ENCODE data around the gene RAPGEF1. TPM values are rescaled to one million over a fixed set of nuclear protein-coding genes. Genes with fewer than 3 reads are reported as not detected.

Gene RAPGEF1
- total RNA-seq, 1 experiment from 2014 or later, result 55.6 TPM

- Histone ChIP-seq H2BK120ac (ENCODE audit: low read depth, low read length, poor library complexity, severe bottlenecking) (no peak overlapping the region), H3K27me3 (ENCODE audit: insufficient read depth, low read length) (no peaks in the 10 kb centered on the region), H3K23ac (ENCODE audit: insufficient read length, low read depth, low read length) (no peak overlapping the region), H2BK15ac (ENCODE audit: low read depth, low read length) (no peak overlapping the region), H4K20me1 (ENCODE audit: control insufficient read depth, insufficient read depth, insufficient read length) (no peaks in the 10 kb centered on the region), H3K79me2 (ENCODE audit: insufficient read depth, low read length) (no peaks in the 10 kb centered on the region), H3K27ac (ENCODE audit: insufficient read length, low read depth, low read length) (no peak overlapping the region), H3K4ac (ENCODE audit: low read depth, low read length) (no peak overlapping the region), H3K9me3 (ENCODE audit: control insufficient read depth, low read depth, low read length) (no peaks in the 10 kb centered on the region), H3K9ac (ENCODE audit: extremely low read depth, insufficient read length, low read length) (no peak overlapping the region), H4K8ac (replicated peaks; ENCODE audit: insufficient read length, low read depth, low read length) (no peak overlapping the region), H3K79me1 (ENCODE audit: insufficient read depth, low read depth, low read length, poor library complexity, severe bottlenecking) (no peaks in the 10 kb centered on the region), H3K18ac (ENCODE audit: insufficient read length, low read depth, low read length) (no peak overlapping the region), H3K4me1 (ENCODE audit: insufficient read depth, low read length) (no peaks in the 10 kb centered on the region), H2BK12ac (ENCODE audit: insufficient read length, low read depth, low read length) (no peak overlapping the region), H2AK5ac (ENCODE audit: insufficient read length, low read length) (no peak overlapping the region), H3K4me2 (ENCODE audit: insufficient read depth, insufficient read length, low read length) (no peak overlapping the region), H3K56ac (ENCODE audit: insufficient read length, low read depth, low read length) (no peak overlapping the region), H2BK20ac (ENCODE audit: low read depth, low read length, poor library complexity, severe bottlenecking) (no peak overlapping the region), H2AFZ (ENCODE audit: low read length) (no peak overlapping the region), H4K5ac (ENCODE audit: insufficient read length, low read depth, low read length) (no peak overlapping the region), H3T11ph (ENCODE audit: low read length) (no peak overlapping the region), H3K23me2 (ENCODE audit: insufficient read length, low read depth, low read length, poor library complexity, severe bottlenecking) (no peaks in the 10 kb centered on the region), H4K91ac (ENCODE audit: insufficient read length, low read depth, low read length) (no peak overlapping the region), H2BK5ac (ENCODE audit: insufficient read length, low read length) (no peak overlapping the region), H3K14ac (ENCODE audit: insufficient read depth, low read length) (no peak overlapping the region)
- Mint-ChIP-seq H3K4me1 (no peaks in the 10 kb centered on the region), H3K27me3 (ENCODE audit: low read depth) (no peaks in the 10 kb centered on the region), H3K9me3 (no peaks in the 10 kb centered on the region), H3K4me3 (no peak overlapping the region), H3K36me3 (ENCODE audit: insufficient read depth in 1 of 3, low read depth in 3 of 3) (peaks cover 5 to 47% (median 23%) of the 10 kb centered on the region in 3 experiments; a peak in 6 of 7 replicates), H3K27ac (peak overlapping the region in 1 of 3 experiments; percentile 57; a peak in 1 of 7 replicates)
- DNase-seq, result no peak
- no peak for TF ChIP-seq CTCF (conservative IDR thresholded peaks at IDR 0.05)
- WGBS (ENCODE audit: extremely low coverage, insufficient read length, low lambda C conversion rate), result no CpG with 5 or more reads among the region's 17 CpGs
Measured at GRCh38 chr9:131598121-131598520, 141.8 kb downstream of the RAPGEF1 start.

Measured in H9 (cell line).